HEK293 (cell line): ENCODE measurements around the gene ALDH3A1.
"Not testable (repeated sequence)": the region's sequence is repeated elsewhere in the genome, so short reads cannot be mapped to it uniquely, and the experiment has no call there.

ENCODE experiments used
- HOXA7 ChIP-seq: sonication (generic); formaldehyde crosslinking; IDR thresholded peaks from 2 replicates; pipeline ENCODE4 v1.8.1; 2022; ENCODE audit warnings: missing genetic modification reagents, borderline replicate concordance
- MZF1 ChIP-seq: fragments of 450-650 bp; formaldehyde crosslinking; IDR thresholded peaks from 2 replicates; pipeline ENCODE4 v1.5.1; 2017; ENCODE audit warnings: missing biosample characterization, missing genetic modification characterization, borderline replicate concordance
- ZNF121 ChIP-seq: fragments of 450-650 bp; formaldehyde crosslinking; IDR thresholded peaks from 2 replicates; pipeline ENCODE4 v1.5.1; 2016; ENCODE audit warnings: missing biosample characterization, missing genetic modification characterization
- ZNF157 ChIP-seq: fragments of 450-650 bp; formaldehyde crosslinking; IDR thresholded peaks from 2 replicates; pipeline ENCODE4 v1.5.1; 2016; ENCODE audit warnings: missing biosample characterization, missing genetic modification characterization
- ZNF274 ChIP-seq, 2 experiments: fragments of 200-500 bp in 1 of 2; fragments of 450-650 bp in 1 of 2; sonication (Bioruptor generic) in 1 of 2; formaldehyde crosslinking in 1 of 2; IDR thresholded peaks; 2 replicates each; pipeline versions ENCODE4 v1.5.1 to v1.6.1; 2014 to 2016; ENCODE audit warnings: borderline replicate concordance in 1 of 2, inconsistent platforms in 1 of 2, low read length in 1 of 2, missing biosample characterization in 1 of 2, missing genetic modification characterization in 1 of 2
- ZNF624 ChIP-seq: fragments of 450-650 bp; formaldehyde crosslinking; IDR thresholded peaks from 2 replicates; pipeline ENCODE4 v1.5.1; 2017; ENCODE audit warnings: missing biosample characterization, missing genetic modification characterization
- TF ChIP-seq, protein P1 (sequence below): fragments of 450-650 bp; formaldehyde crosslinking; IDR thresholded peaks from 2 replicates; pipeline ENCODE4 v1.5.1; 2016; ENCODE audit warnings: missing biosample characterization, missing genetic modification characterization
- TF ChIP-seq, protein P2 (sequence below): fragments of 450-650 bp; formaldehyde crosslinking; IDR thresholded peaks from 2 replicates; pipeline ENCODE4 v1.5.1; 2016; ENCODE audit warnings: missing biosample characterization, missing genetic modification characterization
- TF ChIP-seq, protein P3 (sequence below): fragments of 450-650 bp; formaldehyde crosslinking; conservative IDR thresholded peaks from 2 replicates; pipeline ENCODE4 v1.5.1; 2016; ENCODE audit warnings: low read depth, missing biosample characterization, missing genetic modification characterization
- TF ChIP-seq, protein P4 (sequence below): fragments of 450-650 bp; formaldehyde crosslinking; IDR thresholded peaks from 2 replicates; pipeline ENCODE4 v1.5.1; 2016; ENCODE audit warnings: missing biosample characterization, missing genetic modification characterization, low read depth
- TF ChIP-seq, protein P5 (sequence below): fragments of 450-650 bp; formaldehyde crosslinking; IDR thresholded peaks from 2 replicates; pipeline ENCODE4 v1.5.1; 2016; ENCODE audit warnings: missing biosample characterization, missing genetic modification characterization, borderline replicate concordance

DNA sequence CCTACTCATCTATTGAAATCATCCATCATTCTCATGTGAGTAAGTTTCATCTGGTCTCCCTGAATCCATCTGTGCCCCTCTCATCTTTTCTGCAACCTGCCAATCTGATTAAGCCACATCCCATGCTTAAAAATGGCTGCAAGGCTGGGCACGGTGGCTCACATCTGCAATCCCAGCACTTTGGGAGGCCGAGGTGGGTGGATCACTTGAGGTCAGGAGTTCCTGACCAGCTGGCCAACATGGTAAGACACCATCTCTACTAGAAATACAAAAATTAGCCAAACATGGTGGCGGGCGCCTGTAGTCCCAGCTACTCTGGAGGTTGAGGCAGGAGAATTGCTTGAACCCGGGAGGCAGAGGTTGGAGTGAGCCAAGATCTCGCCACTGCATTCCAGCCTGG lies 15.9 kb upstream of the ALDH3A1 start:
- TF ChIP-seq, protein P1, sequence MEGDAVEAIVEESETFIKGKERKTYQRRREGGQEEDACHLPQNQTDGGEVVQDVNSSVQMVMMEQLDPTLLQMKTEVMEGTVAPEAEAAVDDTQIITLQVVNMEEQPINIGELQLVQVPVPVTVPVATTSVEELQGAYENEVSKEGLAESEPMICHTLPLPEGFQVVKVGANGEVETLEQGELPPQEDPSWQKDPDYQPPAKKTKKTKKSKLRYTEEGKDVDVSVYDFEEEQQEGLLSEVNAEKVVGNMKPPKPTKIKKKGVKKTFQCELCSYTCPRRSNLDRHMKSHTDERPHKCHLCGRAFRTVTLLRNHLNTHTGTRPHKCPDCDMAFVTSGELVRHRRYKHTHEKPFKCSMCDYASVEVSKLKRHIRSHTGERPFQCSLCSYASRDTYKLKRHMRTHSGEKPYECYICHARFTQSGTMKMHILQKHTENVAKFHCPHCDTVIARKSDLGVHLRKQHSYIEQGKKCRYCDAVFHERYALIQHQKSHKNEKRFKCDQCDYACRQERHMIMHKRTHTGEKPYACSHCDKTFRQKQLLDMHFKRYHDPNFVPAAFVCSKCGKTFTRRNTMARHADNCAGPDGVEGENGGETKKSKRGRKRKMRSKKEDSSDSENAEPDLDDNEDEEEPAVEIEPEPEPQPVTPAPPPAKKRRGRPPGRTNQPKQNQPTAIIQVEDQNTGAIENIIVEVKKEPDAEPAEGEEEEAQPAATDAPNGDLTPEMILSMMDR (tag by site-specific recombination), result not testable (repeated sequence)
- not testable (repeated sequence) for TF ChIP-seq ZNF157 (tag by site-specific recombination); ZNF624 (tag by site-specific recombination); ZNF274 (IDR thresholded peaks at IDR 0.05; ENCODE audit: low read length); ZNF274 (tag by site-specific recombination; IDR thresholded peaks at IDR 0.05; ENCODE audit: borderline replicate concordance); MZF1 (tag by site-specific recombination); ZNF121 (tag by site-specific recombination); HOXA7 (CRISPR knock-in tag)
- TF ChIP-seq, protein P2, sequence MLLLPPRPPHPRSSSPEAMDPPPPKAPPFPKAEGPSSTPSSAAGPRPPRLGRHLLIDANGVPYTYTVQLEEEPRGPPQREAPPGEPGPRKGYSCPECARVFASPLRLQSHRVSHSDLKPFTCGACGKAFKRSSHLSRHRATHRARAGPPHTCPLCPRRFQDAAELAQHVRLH, result not testable (repeated sequence)
- TF ChIP-seq, protein P3, sequence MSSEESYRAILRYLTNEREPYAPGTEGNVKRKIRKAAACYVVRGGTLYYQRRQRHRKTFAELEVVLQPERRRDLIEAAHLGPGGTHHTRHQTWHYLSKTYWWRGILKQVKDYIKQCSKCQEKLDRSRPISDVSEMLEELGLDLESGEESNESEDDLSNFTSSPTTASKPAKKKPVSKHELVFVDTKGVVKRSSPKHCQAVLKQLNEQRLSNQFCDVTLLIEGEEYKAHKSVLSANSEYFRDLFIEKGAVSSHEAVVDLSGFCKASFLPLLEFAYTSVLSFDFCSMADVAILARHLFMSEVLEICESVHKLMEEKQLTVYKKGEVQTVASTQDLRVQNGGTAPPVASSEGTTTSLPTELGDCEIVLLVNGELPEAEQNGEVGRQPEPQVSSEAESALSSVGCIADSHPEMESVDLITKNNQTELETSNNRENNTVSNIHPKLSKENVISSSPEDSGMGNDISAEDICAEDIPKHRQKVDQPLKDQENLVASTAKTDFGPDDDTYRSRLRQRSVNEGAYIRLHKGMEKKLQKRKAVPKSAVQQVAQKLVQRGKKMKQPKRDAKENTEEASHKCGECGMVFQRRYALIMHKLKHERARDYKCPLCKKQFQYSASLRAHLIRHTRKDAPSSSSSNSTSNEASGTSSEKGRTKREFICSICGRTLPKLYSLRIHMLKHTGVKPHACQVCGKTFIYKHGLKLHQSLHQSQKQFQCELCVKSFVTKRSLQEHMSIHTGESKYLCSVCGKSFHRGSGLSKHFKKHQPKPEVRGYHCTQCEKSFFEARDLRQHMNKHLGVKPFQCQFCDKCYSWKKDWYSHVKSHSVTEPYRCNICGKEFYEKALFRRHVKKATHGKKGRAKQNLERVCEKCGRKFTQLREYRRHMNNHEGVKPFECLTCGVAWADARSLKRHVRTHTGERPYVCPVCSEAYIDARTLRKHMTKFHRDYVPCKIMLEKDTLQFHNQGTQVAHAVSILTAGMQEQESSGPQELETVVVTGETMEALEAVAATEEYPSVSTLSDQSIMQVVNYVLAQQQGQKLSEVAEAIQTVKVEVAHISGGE (tag by site-specific recombination), result not testable (repeated sequence)
- TF ChIP-seq, protein P4, sequence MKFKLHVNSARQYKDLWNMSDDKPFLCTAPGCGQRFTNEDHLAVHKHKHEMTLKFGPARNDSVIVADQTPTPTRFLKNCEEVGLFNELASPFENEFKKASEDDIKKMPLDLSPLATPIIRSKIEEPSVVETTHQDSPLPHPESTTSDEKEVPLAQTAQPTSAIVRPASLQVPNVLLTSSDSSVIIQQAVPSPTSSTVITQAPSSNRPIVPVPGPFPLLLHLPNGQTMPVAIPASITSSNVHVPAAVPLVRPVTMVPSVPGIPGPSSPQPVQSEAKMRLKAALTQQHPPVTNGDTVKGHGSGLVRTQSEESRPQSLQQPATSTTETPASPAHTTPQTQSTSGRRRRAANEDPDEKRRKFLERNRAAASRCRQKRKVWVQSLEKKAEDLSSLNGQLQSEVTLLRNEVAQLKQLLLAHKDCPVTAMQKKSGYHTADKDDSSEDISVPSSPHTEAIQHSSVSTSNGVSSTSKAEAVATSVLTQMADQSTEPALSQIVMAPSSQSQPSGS (tag by site-specific recombination), result not testable (repeated sequence)
- TF ChIP-seq, protein P5, sequence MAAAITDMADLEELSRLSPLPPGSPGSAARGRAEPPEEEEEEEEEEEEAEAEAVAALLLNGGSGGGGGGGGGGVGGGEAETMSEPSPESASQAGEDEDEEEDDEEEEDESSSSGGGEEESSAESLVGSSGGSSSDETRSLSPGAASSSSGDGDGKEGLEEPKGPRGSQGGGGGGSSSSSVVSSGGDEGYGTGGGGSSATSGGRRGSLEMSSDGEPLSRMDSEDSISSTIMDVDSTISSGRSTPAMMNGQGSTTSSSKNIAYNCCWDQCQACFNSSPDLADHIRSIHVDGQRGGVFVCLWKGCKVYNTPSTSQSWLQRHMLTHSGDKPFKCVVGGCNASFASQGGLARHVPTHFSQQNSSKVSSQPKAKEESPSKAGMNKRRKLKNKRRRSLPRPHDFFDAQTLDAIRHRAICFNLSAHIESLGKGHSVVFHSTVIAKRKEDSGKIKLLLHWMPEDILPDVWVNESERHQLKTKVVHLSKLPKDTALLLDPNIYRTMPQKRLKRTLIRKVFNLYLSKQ (tag by site-specific recombination), result not testable (repeated sequence)
